ENCODE measurements around the gene AGBL3.
"Not testable (repeated sequence)": the region's sequence is repeated elsewhere in the genome, so short reads cannot be mapped to it uniquely, and the experiment has no call there.

Gene AGBL3

DNA sequence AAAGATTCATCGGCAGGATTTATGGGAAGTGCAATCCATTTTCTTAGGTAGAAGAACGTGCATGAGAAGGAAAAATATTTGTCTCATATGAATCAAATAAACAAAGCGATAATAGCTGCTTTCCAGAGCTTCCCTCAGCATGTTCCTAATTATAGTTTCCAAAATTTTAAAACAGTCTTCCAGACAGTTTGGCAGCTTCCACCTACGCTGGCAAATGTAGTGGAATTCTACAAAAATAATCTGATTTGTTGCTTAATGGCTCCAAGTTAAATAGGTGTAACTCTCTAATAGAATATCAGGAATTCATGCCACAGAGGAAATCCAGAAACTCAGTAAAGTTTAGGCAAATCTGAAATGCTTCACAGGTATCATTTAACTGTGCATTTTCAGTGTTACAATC is 23.3 kb upstream of the AGBL3 start:
- no peak for DNase-seq (ENCODE audit: low spot score)

DNA sequence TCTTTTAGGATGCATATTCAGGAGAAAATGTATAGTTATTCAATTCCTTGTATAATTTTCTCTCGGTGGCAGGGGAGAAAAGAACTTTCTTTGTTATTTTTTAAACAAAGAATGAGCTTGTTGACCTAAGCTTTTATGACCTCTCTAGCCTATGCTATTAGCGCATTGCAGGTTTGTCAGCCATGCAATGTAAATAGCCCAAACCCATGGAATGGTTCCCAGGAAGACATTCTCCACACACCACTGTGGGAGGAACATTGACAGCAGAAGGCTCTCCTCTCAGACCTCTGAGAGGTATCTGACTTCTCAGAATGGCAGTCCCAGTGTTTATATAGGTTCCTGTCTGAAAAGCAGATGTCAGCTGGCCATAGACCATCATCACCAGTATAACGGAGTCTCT is 19.6 kb upstream of the AGBL3 start:
- DNase-seq (ENCODE audit: low spot score), result no peak

DNA sequence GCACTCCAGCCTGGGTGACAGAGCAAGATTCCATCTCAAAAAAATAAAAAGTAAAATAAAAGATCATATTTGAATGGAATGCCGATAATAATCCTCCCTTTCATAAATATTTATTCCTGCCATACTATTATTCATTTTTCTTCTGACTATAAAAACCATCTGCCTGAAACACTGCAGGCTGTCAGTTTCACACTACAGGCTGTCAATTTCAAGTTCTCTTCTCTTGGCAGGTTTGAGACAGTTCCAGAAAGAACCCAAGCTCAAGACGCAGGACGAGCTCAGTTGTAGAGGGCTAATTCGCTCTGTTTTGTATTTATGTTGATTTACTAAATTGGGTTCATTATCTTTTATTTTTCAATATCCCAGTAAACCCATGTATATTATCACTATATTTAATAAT is 18.2 kb upstream of the AGBL3 start:
- DNase-seq (ENCODE audit: low spot score), result no peak

DNA sequence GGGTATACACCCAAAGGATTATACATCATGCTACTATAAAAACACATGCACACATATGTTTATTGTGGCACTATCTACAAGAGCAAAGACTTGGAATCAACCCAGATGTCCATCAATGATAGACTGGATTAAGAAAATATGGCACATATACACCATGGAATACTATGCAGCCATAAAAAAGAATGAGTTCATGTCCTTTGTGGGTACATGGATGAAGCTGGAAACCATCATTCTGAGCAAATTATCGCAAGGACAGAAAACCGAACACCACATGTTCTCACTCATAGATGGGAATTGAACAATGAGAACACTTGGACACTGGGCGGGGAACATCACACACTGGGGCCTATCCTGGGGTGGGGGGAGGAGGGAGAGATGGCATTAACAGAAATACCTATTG is 4.7 kb upstream of the AGBL3 start:
- not testable (repeated sequence) for DNase-seq (ENCODE audit: low spot score)

DNA sequence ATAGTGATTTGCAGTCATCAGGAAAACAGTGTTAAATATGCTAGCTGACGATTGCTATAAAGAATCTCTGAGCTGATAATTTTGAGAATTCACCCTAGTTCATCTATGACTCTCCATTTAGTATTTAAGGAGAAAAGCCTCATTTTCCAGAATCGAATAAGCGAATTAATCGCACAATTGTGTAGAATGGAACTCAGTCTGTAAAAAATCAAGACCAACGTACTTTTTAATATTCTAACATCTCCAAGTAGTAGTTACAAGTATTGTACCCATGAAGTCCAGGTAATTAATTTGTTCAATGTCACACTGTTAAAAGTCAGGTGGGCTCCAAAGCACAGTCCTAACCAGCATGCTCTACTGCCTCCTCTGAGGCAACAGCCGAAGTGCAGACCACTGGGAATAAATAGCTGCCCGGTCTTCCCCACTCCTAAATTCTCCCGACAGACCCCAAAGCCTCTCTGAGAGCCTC is 380 bp upstream of the AGBL3 start:
- no peak for DNase-seq (ENCODE audit: low spot score)

DNA sequence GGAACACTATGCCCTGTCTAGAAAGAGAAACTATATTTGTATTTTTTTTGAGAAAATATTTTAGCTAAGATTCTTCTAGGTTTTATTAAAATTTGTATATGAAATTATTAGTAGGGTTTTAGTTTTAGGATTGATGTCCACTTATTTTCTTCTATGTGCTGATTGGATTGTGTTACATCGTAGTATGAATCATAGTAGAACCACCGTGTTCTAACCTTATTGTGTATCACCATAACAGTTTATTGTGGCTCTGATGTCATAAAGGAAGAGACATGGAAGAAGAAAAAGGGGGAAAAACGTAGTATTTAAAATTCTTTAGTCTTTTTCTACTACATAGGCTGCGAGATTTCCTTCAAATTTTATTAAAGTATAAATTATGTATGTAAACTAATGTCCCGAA is 1.9 kb downstream of the AGBL3 start:
- DNase-seq (ENCODE audit: low spot score), result no peak

DNA sequence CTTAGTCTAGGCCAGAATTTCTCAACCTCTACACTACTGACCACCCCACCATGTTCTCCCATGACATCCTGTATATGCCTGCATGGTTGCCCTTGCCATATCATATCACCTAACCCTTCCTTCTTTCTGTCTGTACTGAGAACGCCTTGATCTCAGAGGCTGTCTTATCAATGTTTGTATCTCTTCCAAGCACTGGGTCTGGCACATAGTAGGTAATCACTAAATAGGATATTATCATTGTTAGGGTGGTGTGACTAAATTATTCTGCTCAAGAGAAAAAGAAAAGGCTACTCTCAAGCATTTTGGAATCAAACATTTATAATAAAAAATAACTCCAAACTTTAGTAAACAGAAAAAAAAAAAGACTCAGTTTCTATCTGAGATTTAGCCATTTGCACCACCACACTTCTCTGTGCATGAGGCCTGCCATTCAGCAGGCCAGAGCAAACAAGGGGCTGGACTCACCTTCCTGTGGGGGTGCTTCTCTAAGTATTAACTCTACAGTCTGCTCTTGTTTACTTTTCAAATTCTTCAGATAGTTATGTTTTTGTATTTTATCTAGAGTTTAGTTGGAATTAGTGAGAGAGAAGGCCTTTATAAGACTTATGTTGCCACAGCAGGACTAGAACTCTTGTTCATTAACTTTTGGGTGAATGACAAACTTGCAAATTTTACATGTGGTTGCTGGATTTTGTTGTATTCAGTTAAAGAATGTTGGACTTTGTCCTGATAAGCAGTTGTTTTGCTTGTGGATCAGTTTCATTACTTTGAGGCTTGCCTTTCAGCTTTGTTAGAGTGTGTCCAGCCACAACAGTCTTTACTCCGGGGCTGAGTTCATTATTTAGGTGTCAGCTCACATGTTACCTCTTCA is 5.4 kb downstream of the AGBL3 start:
- no peak for DNase-seq (ENCODE audit: low spot score)

DNA sequence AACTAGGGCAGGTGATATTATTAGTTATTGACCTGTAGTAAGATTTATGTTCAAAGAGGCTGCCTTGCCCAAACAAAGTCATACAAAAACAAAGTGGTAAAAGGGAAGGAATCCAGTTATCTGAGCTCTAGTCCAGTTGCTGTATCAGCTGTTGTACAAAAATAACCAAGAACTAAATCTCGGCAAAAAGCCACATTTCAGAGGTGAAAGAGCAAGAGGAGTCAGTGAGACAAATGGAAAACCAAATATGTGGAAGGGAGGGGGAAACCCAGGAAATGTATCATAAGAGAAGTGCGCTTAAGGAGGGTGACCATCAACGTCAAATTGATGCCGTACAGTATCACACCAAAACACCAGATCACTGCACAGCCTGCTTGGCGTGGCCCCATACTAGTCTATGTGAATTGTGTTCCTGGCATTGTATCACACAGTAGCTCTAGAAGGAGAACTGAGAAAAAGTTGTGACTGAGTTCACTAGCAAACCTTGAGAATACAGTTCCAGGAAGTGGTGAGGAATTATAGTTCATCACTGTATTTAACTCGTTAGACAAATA is 6.4 kb downstream of the AGBL3 start:
- DNase-seq (ENCODE audit: low spot score), result peak; percentile 44

DNA sequence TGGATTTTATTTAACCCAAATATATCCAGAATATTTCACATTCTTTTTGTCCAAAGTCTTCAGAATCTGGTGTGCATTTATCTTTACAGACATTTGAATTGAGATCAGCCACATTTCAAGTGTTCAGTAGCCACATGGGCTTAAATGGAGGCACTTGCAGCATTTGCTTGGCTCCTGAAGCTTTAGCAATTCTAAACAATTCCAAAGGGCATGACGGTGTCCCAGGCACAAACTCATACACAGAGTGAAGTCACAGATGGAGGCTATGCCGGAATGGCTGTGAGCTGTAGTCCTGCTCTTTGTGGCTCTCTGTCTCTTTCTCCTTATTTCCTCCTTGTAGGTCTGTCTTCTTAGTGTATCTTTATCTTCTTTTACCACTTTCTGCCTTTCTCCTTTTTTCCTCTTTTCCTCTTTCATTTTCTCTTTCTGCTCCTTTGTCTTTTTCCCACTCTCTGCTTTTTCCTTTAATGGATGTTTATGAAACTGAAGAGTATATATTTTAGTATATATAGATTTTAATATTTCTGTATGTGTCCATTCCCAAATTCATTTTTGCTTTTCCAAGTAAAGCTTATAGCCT is 7.7 kb downstream of the AGBL3 start:
- DNase-seq (ENCODE audit: low spot score), result no peak

DNA sequence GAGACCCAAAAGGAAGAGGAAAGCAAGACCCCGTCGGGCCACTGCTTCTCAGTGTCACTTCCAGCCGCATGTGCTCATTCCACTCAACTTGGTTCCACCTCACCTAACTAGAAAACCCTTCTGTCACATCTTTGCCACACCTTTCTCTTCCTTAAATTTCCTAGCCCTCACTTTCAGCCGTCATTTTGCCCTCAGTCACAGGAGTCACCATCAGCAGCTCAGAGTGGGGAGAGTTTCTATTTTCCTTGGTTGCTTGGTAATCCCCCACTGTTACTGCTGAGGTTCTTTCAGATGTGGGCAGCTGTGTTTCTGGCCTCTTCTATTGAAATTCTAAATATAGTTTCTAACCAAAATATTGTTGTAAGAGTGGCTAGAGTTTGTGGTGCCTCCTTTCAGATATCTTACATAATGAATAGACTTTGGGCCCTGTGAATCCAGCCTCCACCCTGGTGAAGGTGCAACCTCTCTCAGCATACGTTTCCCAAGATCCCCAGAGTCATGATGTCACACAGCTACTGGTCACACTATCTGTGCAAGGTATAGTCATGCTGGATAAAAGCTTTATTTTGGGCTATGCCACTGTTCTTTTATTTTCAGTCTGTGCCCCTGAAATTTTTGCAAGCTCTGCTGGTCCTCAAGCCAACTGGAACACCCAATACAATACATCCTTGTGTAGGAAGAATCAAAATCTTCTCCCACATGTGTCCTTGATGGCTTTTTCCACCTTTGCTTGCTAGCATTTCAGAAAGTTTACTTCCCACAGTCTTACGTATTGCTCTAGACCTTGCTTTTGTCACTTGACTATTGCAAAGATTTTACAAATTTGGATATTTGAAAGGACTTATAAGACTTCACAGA is 9.2 kb downstream of the AGBL3 start:
- DNase-seq (ENCODE audit: low spot score), result peak; percentile 33

DNA sequence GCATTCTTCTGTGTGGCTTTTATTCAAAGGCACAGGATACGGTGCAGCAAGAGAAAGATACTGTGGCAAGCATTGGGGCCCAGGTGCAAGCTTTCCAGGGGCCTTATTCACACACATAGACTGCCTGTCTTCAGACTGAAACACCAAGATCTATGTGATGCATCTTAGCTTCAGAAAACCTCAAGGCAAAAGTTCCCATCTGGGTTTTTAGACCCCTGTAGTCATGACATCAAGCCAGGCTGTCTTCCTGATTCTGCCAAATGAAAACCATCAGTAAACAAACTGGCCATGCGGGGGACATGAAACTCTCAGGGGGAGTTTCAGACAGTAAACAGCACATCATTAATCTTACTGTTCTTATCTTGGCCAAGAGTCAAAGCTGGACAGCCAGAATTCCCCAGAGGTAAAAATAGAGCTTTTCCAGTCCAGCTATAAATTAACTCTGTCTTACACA is 9.8 kb downstream of the AGBL3 start:
- DNase-seq (ENCODE audit: low spot score), result no peak

DNA sequence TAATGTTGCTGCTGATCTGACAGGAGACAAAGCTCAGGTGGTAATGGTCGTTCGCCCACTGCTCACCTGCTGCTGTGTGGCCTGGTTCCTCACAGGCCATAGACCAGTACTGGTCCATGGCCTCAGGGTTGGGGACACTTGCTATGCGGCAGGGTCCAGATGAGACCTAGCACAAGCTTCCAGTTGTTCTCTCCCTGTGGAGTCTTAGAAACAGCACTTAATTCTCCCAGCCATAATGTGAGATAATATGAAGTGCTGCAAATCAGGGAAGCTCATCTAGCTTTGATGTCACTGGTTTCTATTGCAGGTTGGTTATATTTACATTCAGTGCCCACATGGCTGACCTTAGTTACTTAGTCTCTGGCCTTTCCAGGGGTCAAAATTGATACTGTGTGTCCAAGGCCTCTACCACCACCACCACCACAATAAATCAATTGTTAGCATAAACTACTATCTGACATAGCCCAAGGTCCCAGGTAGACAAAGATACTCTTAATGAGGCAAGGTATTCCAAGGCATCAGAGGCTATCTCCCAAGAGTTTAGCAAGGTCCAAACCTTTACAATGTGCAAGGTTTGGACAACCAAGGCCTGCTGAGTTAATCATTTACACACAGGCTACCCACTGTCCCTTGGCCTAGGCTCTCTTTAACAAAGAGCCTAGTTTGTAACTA is 11.0 kb downstream of the AGBL3 start:
- DNase-seq (ENCODE audit: low spot score), result no peak

DNA sequence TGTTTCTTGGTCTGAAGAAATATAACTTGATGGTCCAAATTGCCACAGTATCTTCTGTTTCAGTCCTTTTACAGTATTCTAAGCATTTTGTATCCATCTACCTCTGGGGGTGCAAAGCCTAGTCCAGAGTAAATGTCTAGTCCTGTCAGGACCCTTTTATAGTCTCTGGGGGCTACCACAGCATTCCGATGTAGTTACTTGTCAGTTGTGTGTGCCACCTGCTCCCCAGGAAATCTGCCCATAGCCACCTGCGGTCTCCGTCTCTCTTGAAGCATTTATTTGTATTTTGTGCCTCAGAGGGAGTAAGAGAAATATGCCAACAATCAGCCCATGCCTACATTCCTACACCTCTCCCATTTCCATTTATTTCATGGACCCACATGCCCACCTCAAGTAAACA is 12.8 kb downstream of the AGBL3 start:
- DNase-seq (ENCODE audit: low spot score), result no peak

DNA sequence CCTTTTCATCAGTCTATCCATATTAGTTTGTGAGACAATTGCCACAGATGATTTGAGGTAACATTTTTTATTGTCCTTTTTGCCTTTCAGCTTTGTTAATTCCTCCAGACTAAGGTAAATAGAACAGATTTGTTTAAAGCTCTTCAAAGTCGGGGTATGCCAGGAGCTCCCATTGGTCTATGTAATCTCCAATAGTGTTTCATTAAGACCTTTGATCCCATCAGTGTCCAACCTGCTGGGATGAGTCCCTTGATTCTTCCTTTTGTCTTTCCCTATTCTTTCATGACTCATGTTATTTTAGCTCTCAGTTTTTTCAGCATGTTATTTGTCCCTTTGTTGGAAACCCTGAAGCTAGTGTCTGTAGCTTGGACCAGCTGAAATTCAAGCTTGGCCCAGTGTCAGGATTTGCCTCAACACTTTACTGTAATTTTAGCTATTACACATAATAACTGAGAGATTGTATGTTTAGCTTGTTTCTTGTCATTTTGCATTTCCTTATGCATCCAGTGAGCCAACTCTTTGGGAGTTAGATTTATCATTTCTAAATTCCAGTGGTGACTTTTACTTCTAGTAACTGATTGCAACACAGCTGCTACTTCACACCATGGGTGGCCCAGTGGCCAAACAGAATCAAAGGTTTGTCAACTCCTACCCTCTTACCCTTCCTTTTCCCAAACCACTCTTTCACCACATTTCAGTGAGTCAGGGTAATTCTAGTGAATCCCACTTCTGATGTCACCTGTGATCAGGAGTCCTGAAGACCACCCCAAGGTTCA is 15.3 kb downstream of the AGBL3 start:
- DNase-seq (ENCODE audit: low spot score), result no peak

DNA sequence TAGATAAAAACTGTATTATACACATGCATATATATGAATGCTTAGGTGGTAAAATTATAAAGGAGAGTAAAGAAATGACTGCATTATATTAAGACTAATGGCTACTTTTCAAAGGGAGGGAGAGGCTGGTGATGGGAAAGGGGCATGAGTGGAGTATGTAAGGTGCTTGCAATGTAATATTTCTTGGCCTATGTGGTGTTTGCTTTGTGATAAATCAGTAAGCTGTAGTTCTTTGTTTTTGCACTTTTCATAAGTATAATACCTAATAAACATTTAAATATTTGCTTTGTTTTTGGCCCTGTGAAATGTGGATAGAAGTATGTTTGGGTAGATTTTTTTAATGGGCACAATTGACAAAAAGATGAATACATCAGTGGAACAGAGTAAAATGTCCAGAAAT is 25.9 kb downstream of the AGBL3 start:
- DNase-seq (ENCODE audit: low spot score), result no peak

DNA sequence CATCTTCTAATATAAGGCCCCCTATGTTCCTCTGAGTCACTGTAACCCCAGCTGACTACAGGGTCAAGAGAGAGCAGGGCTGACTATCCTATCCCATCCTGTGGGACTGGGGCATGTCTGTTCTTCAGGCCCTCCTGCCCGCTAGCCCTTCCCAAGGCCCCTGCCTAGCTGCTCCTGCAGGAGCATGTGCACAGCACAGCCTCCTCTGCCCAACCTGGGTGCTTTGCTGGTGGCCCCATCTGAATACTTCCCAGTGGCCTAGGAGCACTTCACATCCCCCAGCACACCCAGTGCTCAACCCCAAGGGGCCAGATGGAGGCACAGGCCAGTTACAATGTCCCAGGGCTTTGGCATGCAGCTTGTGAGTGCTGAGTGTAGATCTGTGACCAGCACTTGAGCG is 37.3 kb downstream of the AGBL3 start:
- no peak for DNase-seq (ENCODE audit: low spot score)

DNA sequence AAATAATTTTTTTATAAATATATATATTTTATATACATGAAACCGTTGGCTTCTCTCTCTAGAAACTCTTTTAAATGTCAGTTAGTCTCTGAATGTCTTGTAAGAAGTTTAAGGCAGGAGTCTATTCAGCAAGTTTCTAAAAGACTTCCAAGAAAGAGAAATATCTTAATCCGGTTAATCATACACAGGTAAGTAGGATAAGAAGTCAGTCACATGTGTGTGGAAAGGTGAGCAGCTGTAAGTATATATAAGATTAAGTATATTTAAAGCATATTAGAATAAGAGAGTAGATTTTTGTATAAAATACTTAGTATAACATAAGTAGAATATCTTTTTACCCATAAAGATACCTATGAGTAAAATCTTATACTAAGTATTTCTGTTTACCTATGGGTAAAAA is 48.9 kb downstream of the AGBL3 start:
- no peak for DNase-seq (ENCODE audit: low spot score)

DNA sequence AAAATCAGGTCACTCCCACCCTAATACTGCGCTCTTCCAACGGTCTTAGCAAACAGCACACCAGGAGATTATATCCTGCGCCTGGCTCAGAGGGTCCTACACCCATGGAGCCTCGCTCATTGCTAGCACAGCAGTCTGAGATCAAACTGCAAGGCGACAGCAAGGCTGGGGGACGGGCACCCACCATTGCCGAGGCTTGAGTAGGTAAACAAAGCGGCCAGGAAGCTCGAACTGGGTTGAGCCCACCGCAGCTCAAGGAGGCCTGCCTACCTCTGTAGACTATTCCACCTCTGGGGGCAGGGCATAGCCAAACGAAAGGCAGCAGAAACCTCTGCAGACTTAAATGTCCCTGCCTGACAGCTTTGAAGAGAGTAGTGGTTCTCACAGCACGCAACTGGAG is 80.7 kb downstream of the AGBL3 start:
- not testable (repeated sequence) for DNase-seq (ENCODE audit: low spot score)

DNA sequence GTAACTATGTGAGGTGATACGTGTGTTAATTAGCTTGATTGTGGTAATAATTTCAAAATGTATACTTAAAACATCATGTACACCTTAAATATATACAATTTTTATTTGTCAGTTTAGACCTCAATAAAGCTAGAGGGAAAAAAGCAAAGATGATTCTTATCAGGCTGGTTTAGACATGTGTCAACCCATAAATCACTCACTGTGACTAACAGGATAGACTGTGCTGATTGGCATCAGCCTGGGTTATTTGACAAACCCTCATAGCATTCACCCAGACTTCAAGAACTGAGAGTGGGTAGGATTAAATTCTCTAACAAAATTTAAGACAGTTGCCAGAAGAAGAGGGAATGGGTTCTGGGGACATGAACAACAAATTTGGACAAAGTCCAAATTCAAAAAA is 87.8 kb downstream of the AGBL3 start:
- DNase-seq (ENCODE audit: low spot score), result no peak

DNA sequence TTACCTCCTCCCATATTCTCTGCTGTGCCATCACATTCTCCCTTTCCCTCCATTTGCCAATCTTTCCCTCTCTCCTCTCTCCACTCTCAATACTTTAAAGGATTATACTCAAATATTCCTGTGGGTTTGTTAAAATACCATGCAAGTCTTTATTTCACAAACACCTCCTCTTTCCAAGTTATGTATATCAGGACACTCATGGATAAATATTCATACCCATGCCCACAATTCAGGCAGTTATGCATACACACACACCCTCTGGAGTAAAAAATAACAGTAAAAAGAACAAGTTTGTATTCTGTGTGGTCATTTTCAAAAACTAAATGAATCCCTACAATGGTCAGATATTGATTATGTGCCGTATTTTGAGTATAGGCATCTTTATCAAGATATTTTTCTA is 88.2 kb downstream of the AGBL3 start:
- DNase-seq (ENCODE audit: low spot score), result no peak

DNA sequence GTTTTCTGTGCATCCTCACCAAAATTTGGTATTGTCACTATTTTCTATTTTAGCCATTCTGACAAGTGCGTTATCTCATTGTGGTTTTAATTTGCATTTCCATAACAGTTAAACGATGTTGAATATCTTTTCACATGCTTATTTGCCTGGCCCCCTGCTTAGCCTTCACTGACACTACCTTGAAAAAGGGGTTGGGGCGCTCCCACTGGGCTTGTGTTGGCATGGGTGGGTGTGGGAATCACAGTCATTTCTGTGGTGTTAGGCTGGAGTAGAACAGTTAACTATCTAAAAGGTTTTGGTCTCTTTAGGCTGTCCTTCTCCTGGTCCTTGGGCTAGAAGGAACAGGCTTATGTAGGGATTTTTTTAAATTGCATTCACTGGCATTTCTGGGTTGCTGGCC is 89.4 kb downstream of the AGBL3 start:
- no peak for DNase-seq (ENCODE audit: low spot score)

All from CD4-positive, alpha-beta T cell treated with Interleukin-2 at 100 ng/mL for 4 hours (primary cell).